ENCODE results near the gene IL1A.

Gene IL1A

GRCh38 chr2:112725545-112726457 lies 58.5 kb downstream of the IL1A start:
- no peak overlapping the region for H3K4me3 ChIP-seq (ENCODE audit: insufficient read length, low read depth)
- no peak overlapping the region for H3K9ac ChIP-seq (ENCODE audit: insufficient read length, low read depth)
- no peak for DNase-seq (ENCODE audit: low read depth, low spot score)
- TF ChIP-seq SUZ12 (IDR thresholded peaks at IDR 0.05; ENCODE audit: extremely low read depth, insufficient read depth, insufficient read length) = no peak
- no peak for TF ChIP-seq ZNF274 (IDR thresholded peaks at IDR 0.05; ENCODE audit: low read depth, low read length)
- TF ChIP-seq YY1 (IDR thresholded peaks at IDR 0.05; ENCODE audit: insufficient read depth, insufficient read length) = no peak
- peaks cover 8% of the 10 kb centered on the region for H3K4me1 ChIP-seq (ENCODE audit: insufficient read depth, insufficient read length)
- no peaks in the 10 kb centered on the region for H3K9me3 ChIP-seq (ENCODE audit: insufficient read depth, low read length)
- no peaks in the 10 kb centered on the region for H3K36me3 ChIP-seq (ENCODE audit: insufficient read depth, insufficient read length, low read length)
- no peaks in the 10 kb centered on the region for H3K27me3 ChIP-seq (ENCODE audit: insufficient read depth, insufficient read length)

GRCh38 chr2:112724591-112725525 lies 59.4 kb downstream of the IL1A start:
- Histone ChIP-seq H3K4me3 (ENCODE audit: insufficient read length, low read depth) (no peak overlapping the region), H3K27me3 (ENCODE audit: insufficient read depth, insufficient read length) (no peaks in the 10 kb centered on the region), H3K36me3 (ENCODE audit: insufficient read depth, insufficient read length, low read length) (no peaks in the 10 kb centered on the region), H3K9ac (ENCODE audit: insufficient read length, low read depth) (no peak overlapping the region), H3K9me3 (ENCODE audit: insufficient read depth, low read length) (no peaks in the 10 kb centered on the region), H3K4me1 (ENCODE audit: insufficient read depth, insufficient read length) (peaks cover 8% of the 10 kb centered on the region)
- peak; percentile 22 for DNase-seq (ENCODE audit: low read depth, low spot score)
- TF ChIP-seq ZNF274 (IDR thresholded peaks at IDR 0.05; ENCODE audit: low read depth, low read length) (no peak), SUZ12 (IDR thresholded peaks at IDR 0.05; ENCODE audit: extremely low read depth, insufficient read depth, insufficient read length) (no peak), YY1 (IDR thresholded peaks at IDR 0.05; ENCODE audit: insufficient read depth, insufficient read length) (no peak)

GRCh38 chr2:112723995-112724394 lies 60.3 kb downstream of the IL1A start:
- Histone ChIP-seq H3K9me3 (ENCODE audit: insufficient read depth, low read length) (no peaks in the 10 kb centered on the region), H3K4me1 (ENCODE audit: insufficient read depth, insufficient read length) (peaks cover 8% of the 10 kb centered on the region), H3K36me3 (ENCODE audit: insufficient read depth, insufficient read length, low read length) (no peaks in the 10 kb centered on the region), H3K4me3 (ENCODE audit: insufficient read length, low read depth) (no peak overlapping the region), H3K9ac (ENCODE audit: insufficient read length, low read depth) (no peak overlapping the region), H3K27me3 (ENCODE audit: insufficient read depth, insufficient read length) (no peaks in the 10 kb centered on the region)
- no peak for TF ChIP-seq YY1 (IDR thresholded peaks at IDR 0.05; ENCODE audit: insufficient read depth, insufficient read length)
- TF ChIP-seq SUZ12 (IDR thresholded peaks at IDR 0.05; ENCODE audit: extremely low read depth, insufficient read depth, insufficient read length) = no peak
- no peak for TF ChIP-seq ZNF274 (IDR thresholded peaks at IDR 0.05; ENCODE audit: low read depth, low read length)
- DNase-seq (ENCODE audit: low read depth, low spot score) = no peak
